Measurements from ENCODE around the gene PHLDA3. TPM values are rescaled to one million over a fixed set of nuclear protein-coding genes. Genes with fewer than 3 reads are reported as not detected.

The PHLDA3 gene
- total and polyA plus RNA-seq, 2 of the 13 experiments (the other 11 are each of a cell fraction or from before 2014, with no cell fraction given), result 16.7 to 33.6 TPM

DNA sequence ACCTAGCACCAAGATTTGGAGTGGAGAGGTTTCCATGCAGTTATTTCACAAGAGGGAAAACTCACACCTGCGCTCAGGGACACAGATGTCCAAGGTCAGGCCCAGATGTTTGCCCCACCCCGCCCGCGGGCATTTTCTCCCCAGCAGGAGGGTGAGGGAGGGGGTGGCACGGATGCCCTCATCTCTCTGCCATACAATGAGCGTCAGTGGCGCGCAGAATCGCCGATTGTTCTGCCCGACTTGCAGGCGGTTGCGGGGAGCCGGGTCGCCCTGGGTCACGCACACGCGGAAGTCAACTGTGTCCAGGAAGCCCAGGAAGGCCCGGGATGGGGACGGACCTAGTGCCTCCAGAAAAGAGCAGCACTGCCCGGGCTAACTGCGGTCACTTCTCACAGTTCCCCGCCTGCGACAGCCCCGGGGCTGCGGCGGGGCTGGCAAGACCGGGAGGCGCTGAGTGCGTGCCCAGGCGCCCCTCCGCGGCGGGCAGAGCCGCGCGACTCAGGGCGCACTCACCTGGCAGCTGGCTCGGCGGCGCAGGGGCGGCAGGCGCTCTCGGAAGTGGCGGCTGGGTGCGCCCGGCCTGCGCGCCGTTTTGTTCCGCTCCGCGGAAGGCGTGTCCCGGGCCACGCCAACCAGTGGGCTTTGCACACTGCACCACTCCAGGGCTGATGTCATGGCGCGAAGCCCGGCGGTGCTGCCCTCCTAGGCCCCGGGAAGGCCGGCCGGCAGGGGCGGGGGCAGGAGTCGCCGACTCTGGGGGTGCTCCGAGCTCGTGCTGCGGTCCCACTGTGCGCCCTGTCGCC lies 37.8 kb upstream of the PHLDA3 start, which contains the start of gene CSRP1 (continued):
- TF ChIP-seq KMT2B (CRISPR knock-in tag; IDR thresholded peaks at IDR 0.05), result peak; percentile 52; the same call in 1 of the 2 replicates
- peak; percentile 30 for TF ChIP-seq STAG1 (CRISPR knock-in tag; IDR thresholded peaks at IDR 0.05)
- TF ChIP-seq PHF8 (CRISPR knock-in tag; IDR thresholded peaks at IDR 0.05), result peak; percentile 38; the same call in 1 of the 2 replicates
- TF ChIP-seq, protein P1, sequence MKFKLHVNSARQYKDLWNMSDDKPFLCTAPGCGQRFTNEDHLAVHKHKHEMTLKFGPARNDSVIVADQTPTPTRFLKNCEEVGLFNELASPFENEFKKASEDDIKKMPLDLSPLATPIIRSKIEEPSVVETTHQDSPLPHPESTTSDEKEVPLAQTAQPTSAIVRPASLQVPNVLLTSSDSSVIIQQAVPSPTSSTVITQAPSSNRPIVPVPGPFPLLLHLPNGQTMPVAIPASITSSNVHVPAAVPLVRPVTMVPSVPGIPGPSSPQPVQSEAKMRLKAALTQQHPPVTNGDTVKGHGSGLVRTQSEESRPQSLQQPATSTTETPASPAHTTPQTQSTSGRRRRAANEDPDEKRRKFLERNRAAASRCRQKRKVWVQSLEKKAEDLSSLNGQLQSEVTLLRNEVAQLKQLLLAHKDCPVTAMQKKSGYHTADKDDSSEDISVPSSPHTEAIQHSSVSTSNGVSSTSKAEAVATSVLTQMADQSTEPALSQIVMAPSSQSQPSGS (CRISPR knock-in tag; IDR thresholded peaks at IDR 0.05), result peak; percentile 57; the same call in 1 of the 2 replicates
- TF ChIP-seq ZEB1 (IDR thresholded peaks at IDR 0.05; ENCODE audit: insufficient replicate concordance, low read depth), result peak; percentile 33
- TF ChIP-seq PHF20 (CRISPR knock-in tag; IDR thresholded peaks at IDR 0.05), result peak; percentile 54
- no peak for TF ChIP-seq PRDM15 (CRISPR knock-in tag; IDR thresholded peaks at IDR 0.05)
- no peak for TF ChIP-seq ZNF567 (CRISPR knock-in tag; IDR thresholded peaks at IDR 0.05; ENCODE audit: borderline replicate concordance)
- no peak for TF ChIP-seq ZNF337 (CRISPR knock-in tag; IDR thresholded peaks at IDR 0.05; ENCODE audit: borderline replicate concordance, low read depth)
- TF ChIP-seq, protein P2, sequence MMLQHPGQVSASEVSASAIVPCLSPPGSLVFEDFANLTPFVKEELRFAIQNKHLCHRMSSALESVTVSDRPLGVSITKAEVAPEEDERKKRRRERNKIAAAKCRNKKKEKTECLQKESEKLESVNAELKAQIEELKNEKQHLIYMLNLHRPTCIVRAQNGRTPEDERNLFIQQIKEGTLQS (CRISPR knock-in tag; IDR thresholded peaks at IDR 0.05), result peak; percentile 72; the same call in 1 of the 2 replicates
- TF ChIP-seq HNF4A (CRISPR knock-in tag; IDR thresholded peaks at IDR 0.05), result peak; percentile 26; the same call in 1 of the 2 replicates
- peak; percentile 37; the same call in 1 of the 2 replicates for TF ChIP-seq RAD21 (CRISPR knock-in tag; IDR thresholded peaks at IDR 0.05)
- TF ChIP-seq, protein P3, sequence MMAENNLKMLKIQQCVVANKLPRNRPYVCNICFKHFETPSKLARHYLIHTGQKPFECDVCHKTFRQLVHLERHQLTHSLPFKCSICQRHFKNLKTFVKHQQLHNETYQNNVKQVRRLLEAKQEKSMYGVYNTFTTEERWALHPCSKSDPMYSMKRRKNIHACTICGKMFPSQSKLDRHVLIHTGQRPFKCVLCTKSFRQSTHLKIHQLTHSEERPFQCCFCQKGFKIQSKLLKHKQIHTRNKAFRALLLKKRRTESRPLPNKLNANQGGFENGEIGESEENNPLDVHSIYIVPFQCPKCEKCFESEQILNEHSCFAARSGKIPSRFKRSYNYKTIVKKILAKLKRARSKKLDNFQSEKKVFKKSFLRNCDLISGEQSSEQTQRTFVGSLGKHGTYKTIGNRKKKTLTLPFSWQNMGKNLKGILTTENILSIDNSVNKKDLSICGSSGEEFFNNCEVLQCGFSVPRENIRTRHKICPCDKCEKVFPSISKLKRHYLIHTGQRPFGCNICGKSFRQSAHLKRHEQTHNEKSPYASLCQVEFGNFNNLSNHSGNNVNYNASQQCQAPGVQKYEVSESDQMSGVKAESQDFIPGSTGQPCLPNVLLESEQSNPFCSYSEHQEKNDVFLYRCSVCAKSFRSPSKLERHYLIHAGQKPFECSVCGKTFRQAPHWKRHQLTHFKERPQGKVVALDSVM (CRISPR knock-in tag; IDR thresholded peaks at IDR 0.05), result 0 out of 2 replicates have a peak, but pooled peaks have one; percentile 14
- TF ChIP-seq, protein P4, sequence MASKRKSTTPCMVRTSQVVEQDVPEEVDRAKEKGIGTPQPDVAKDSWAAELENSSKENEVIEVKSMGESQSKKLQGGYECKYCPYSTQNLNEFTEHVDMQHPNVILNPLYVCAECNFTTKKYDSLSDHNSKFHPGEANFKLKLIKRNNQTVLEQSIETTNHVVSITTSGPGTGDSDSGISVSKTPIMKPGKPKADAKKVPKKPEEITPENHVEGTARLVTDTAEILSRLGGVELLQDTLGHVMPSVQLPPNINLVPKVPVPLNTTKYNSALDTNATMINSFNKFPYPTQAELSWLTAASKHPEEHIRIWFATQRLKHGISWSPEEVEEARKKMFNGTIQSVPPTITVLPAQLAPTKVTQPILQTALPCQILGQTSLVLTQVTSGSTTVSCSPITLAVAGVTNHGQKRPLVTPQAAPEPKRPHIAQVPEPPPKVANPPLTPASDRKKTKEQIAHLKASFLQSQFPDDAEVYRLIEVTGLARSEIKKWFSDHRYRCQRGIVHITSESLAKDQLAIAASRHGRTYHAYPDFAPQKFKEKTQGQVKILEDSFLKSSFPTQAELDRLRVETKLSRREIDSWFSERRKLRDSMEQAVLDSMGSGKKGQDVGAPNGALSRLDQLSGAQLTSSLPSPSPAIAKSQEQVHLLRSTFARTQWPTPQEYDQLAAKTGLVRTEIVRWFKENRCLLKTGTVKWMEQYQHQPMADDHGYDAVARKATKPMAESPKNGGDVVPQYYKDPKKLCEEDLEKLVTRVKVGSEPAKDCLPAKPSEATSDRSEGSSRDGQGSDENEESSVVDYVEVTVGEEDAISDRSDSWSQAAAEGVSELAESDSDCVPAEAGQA (IDR thresholded peaks at IDR 0.05; ENCODE audit: low read depth), result no peak
- TF ChIP-seq, protein P4 (CRISPR knock-in tag; IDR thresholded peaks at IDR 0.05; ENCODE audit: borderline replicate concordance), result no peak
